Dedifferentiated amniotic fluid mesenchymal stem cell (primary cell): ENCODE data around the gene NFIA.
"Not testable (repeated sequence)": the region's sequence is repeated elsewhere in the genome, so short reads cannot be mapped to it uniquely, and the experiment has no call there.

ENCODE experiments used
- DNase-seq: peaks from one replicate; pipeline ENCODE4 v3.0.0-alpha.2; 2016; ENCODE audit errors: extremely low spot score

NFIA gene

DNA sequence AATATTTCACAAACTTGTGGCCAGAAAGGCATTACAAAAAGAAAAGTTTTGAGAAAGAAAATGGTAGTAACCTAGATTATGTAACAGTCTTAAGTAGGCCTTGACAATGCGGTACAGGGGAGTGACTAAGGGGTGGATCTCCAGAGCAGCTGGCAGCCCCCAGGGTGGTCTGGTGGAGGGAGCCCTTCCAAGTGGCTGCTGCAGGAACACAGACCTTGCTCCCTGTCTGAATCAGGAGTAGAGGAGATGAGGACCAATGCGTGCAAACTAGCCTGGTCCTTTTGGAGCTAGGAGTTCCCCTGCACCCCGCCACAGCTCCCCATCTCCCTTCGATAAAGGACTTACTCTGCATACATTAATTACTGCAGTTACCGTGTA lies 189.0 kb downstream of the NFIA start:
- no peak for DNase-seq

DNA sequence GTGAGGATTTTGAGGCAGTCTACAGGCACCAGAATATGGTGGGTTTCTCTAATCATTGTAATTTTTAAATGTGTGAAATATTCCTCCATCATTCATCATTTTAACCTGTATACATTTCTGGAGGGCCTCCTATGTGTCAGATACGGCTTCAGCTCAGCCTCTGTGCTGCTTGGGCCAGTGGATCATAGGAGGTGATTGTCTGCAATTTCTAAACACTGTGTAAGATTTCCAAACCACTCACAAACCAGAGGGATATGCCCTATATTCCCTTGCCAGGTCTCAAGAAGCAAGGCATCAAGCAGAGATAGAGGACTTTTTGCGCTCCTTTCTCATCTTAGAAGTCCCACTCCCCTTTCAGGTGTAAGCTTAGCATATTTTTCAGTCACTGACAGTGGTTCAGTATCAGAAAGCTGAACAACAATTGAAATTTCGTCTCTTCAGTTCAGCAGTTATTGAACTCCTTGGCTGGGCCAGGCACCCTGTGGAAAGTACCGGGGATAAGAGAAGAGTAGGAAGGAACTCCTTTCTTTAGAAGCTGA lies 190.9 kb downstream of the NFIA start:
- no peak for DNase-seq

DNA sequence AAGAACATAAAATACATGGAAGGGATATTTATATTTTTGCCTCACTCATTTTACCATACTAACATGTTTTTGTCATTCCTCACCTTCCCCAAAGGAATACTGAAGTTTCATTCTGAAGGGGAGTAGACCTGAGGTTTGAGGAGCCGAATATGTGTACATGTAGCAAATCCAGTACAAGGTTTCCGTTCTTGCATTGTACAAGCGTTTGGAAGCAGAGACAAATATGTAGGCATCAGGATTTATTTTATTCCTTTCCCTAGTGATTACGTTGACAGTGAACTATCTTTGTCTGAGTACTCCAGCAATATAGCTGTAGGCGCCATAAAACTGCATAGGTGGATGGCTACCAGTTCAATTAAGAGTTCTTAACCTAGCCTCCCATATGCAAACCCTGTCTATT lies 191.5 kb downstream of the NFIA start:
- DNase-seq = no peak

- DNase-seq = no peak
These were observed 192.6 kb downstream of the NFIA start for GRCh38 chr1:61274939-61275338.

- DNase-seq = no peak
These were observed 193.9 kb downstream of the NFIA start for GRCh38 chr1:61276246-61276645.

GRCh38 chr1:61277121-61277690 lies 194.8 kb downstream of the NFIA start:
- DNase-seq = no peak

- DNase-seq = not testable (repeated sequence)
These were observed 196.1 kb downstream of the NFIA start for GRCh38 chr1:61278503-61278902.

GRCh38 chr1:61278966-61279365 lies 196.6 kb downstream of the NFIA start:
- no peak for DNase-seq

DNA sequence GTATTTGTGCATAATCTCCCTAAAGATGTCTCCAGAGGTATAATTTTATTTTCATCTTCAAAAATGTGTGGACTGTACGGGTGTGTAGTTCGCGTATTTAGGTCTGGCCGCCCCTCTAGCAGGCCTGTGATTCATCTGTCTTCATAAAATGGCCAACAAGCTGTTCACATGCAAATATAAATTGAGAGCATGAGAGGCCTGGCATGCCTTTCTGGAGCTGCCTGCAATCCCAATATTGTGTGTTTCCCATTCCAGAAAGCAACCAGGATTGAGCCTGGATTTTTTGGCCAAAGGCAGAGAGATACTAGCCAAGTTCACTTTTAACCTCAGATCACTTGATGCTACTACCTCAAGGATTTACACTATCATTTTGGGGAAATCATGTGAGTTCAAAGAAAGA lies 197.2 kb downstream of the NFIA start:
- no peak for DNase-seq

GRCh38 chr1:61280452-61280851 lies 198.1 kb downstream of the NFIA start:
- DNase-seq = no peak

DNA sequence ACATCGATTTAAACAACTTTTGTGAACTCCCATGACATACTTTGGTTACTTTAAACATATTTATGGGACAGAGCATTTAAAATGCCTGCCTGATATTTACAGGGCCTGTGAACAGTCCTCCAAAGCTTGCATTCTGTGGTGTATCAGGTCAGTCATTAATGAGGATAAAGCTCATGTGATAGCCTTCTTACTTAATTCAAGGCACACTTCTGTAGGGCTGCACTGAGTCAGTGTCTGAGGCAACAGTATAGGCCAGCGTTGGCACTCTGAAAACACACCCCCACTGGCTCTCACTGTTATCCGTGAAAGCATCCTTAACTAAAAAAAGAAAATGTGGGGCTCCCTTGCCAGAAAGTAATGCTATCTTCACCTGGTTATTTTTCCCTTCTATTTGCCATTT lies 200.0 kb downstream of the NFIA start:
- no peak for DNase-seq

DNA sequence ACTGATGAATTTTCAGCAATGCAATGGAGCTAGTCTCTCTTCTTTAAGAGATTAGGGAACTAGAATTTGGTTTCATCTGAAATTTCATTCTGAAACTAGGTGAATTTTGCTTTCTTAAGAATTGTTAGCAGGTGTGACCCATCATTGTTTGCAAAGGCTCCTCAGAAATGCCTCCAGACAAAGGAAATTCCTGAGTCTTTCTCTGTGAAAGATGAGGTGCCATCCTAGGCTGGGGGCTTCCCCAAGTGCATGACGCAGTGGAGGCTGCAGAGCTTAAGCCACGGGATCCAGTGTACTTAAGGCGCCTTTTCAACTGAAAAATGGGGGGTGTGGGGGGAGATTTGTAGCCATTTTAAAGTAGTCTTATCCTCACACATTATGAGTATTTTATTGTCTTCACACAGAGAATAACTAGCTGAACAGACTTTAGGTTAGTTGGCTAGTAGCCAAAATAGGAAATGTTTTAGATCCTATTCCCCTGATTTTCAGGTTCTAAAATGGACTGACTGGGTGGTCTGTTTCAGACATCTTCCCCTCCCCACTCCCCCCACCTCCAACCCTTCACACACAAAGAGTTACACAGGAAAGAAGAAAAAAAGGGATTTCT lies 202.0 kb downstream of the NFIA start:
- no peak for DNase-seq

GRCh38 chr1:61284936-61285335 lies 202.6 kb downstream of the NFIA start:
- DNase-seq = no peak

- DNase-seq = no peak
These were observed 203.1 kb downstream of the NFIA start for GRCh38 chr1:61285371-61285885.

GRCh38 chr1:61287014-61287413 lies 204.7 kb downstream of the NFIA start:
- no peak for DNase-seq

- peak; percentile 78 for DNase-seq
These were observed 205.4 kb downstream of the NFIA start for GRCh38 chr1:61287734-61288133.

DNA sequence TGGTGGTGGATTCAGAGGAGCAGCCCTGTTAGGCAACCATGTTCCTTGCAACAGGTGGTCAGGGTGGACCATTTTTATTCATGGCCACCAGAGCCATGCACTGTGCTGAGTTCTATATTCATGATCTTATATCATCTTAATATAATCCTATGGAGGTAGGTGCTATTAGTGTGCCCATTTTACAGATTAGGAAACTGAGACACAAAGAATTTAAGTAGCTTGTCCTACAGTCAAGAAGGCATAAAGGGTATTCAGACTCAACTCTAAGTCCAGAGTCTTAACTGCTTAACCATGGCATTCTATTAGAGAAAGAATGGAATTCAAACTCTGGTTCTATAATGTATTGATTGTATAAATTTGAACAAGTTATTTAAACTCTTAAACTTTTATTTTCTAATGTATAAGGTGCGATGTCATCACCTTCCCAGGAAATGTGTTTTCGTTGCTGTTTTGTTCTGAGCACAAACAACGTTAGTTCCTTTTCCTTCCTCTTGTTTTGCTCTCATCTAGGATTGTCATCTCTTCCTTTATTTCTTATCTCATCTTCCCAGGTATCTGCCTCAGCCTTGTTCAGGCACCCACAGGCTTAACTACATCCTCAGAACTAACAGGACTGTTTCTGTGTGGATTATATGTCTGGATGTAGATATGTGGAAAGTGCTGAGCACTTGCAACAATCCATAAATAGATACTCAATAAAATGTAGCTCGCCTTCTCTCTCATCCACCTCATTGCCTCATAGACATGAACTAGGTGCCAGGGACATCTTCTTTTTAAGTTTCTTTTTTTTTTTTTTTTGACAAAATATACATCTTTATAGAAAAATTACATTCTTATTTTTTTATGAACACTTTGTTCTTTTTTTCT lies 207.1 kb downstream of the NFIA start:
- DNase-seq = no peak

DNA sequence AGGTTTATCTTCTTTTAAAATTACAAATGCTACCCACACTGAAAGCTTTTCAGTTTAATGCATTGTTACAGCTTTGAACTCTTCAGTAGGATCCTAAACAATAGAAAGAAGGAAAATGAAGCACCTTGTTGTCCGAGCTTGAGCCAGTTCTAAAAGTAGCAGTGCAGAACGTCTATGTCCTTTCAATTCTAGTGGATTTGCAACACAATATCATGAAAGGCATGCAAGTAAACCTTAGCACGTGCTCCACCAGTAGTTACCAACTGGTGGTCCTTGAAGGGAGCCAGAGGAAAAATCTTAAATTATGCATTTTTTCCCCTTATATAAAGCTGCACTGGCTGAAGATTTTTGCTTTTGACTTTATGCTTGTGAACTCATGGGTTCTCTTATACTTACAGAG lies 208.2 kb downstream of the NFIA start:
- no peak for DNase-seq

DNA sequence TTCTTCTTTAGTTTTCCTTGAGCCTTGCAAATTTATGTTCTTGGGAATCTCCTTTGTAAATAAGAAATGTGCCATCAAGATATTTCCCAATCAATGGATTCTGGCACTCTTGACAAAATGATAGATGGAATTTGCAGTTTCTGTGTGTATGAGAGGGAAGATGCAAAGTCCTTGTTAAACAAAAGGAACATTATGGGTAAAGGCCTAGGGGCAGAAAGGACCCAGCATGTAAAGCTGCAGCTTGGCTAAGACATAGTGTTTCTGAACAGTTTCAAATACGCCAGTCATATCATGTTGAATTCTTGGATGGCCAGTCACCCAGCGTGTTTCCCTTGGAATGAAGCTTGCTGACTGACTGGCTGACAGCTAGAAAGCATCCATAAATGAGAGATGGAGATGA lies 210.8 kb downstream of the NFIA start:
- no peak for DNase-seq

- no peak for DNase-seq
These were observed 211.7 kb downstream of the NFIA start for GRCh38 chr1:61293986-61294504.

- DNase-seq = no peak
These were observed 212.6 kb downstream of the NFIA start for GRCh38 chr1:61294930-61295329.

DNA sequence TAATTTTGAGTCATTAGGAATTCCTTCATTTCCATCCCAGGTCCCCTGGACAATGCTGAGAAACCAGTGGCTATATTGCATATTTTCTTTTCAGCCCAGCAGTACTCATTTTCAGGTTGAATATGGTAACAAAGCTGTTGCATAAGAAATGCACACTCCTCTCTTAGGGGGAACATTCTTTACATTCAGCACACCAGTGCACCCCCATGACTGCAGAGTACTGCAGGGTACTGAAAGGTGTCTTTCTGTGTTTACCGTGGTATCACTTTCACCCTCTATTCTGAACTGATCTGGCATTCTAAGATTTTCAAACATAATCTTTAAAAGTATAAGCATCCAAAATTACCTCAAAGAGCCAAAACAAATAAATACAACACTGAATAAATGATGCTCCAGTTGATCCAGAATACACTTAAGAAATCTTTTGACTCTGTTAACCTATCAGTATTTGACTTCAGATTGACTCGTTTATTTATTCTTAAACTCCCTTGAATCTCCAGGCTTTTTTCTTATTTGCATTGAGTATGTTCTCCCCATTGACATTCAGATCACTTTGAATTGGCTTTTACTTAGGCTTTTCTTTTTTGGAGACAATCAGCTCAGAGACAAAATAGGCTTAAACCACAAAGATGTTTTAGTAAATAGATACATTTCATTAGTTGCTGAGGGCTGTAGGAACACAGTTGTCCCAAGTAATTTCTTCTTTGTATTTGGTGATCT lies 213.6 kb downstream of the NFIA start:
- no peak for DNase-seq
